A549 (cell line): ENCODE measurements around the gene SLC28A1. TPM values are rescaled to one million over a fixed set of nuclear protein-coding genes. Genes with fewer than 3 reads are reported as not detected.

Source experiments
- ATAC-seq, 2 experiments: fragments of 200-7000 bp in 1 of 2; fragments of >200 bp in 1 of 2; cut with Nextera tagmentation in 1 of 2; cut with Tn5 transposase in 1 of 2; 3 replicates each; pipeline versions ENCODE4 v1.8.0 to v1.9.1; 2018 to 2020; ENCODE audit warnings: mild to moderate bottlenecking in 1 of 2, moderate library complexity in 1 of 2
- CTCF ChIA-PET: fragments of 300-600 bp; sonication (Branson Sonifier 250); formaldehyde crosslinking; extraction: SDS; loops from one replicate; lab custom pipeline; 2021; ENCODE audit warnings: antibody characterized with exemption, inconsistent platforms; lab: Yijun Ruan, JAX
- POLR2A ChIA-PET: fragments of 350-600 bp; formaldehyde crosslinking; extraction: SDS; loops from one replicate; lab custom pipeline; 2021; ENCODE audit warnings: antibody characterized with exemption, inconsistent platforms; lab: Yijun Ruan, JAX
- DNase-seq, 2 experiments: peaks; one replicate each; pipeline versions ENCODE4 v3.0.0 to v3.0.0-alpha.2; 2011 to 2016; ENCODE audit warnings: low read depth in 1 of 2, low spot score in 1 of 2
- FAIRE-seq: peaks from 2 replicates; lab custom pipeline; 2011; peaks lifted over from hg19 to GRCh38; lab: Jason Lieb, UNC
- H3K27ac ChIP-seq, 2 experiments: fragments of >200 bp; sonication (Bioruptor Twin); formaldehyde crosslinking; 3 replicates each; pipeline ENCODE4 v1.5.1; 2016 to 2017
- H3K4me1 ChIP-seq: fragments of >200 bp; sonication (Bioruptor Twin); formaldehyde crosslinking; 3 replicates; pipeline ENCODE4 v1.6.1; 2016
- H3K4me2 ChIP-seq: fragments of >200 bp; sonication (Bioruptor Twin); formaldehyde crosslinking; 3 replicates; pipeline ENCODE4 v1.6.1; 2016
- H3K4me3 ChIP-seq: fragments of >200 bp; sonication (Bioruptor Twin); formaldehyde crosslinking; 3 replicates; pipeline ENCODE4 v1.5.1; 2016
- H3K9me3 ChIP-seq: fragments of >200 bp; sonication (Bioruptor Twin); formaldehyde crosslinking; 3 replicates; pipeline ENCODE4 v1.6.1; 2016
- BHLHE40 ChIP-seq: IDR thresholded peaks from 2 replicates; pipeline ENCODE4 v1.6.1; 2012; ENCODE audit warnings: low read depth, low read length, inconsistent platforms
- CHD2 ChIP-seq: fragments of 150-350 bp; IDR thresholded peaks from 2 replicates; pipeline ENCODE4 v1.6.1; 2014; ENCODE audit warnings: low read length; ENCODE audit not compliant: partially characterized antibody
- EHMT2 ChIP-seq: fragments of 200-600 bp; sonication (generic); IDR thresholded peaks from 2 replicates; pipeline ENCODE4 v1.6.1; 2016; ENCODE audit warnings: antibody characterized with exemption, low read depth, mild to moderate bottlenecking, moderate library complexity
- ESRRA ChIP-seq: fragments of 150-350 bp; IDR thresholded peaks from 2 replicates; pipeline ENCODE4 v1.6.1; 2014; ENCODE audit warnings: mild to moderate bottlenecking, low read length, borderline replicate concordance
- HOXB13 ChIP-seq: fragments of 250-450 bp; sonication (Bioruptor Pico); IDR thresholded peaks from 2 replicates; pipeline ENCODE4 v1.5.0; 2020; ENCODE audit warnings: low read depth, mild to moderate bottlenecking, moderate library complexity
- JUNB ChIP-seq: fragments of >200 bp; sonication (Bioruptor Twin); formaldehyde crosslinking; IDR thresholded peaks from 2 replicates; pipeline ENCODE4 v1.6.1; 2016
- KDM5A ChIP-seq: fragments of 200-600 bp; sonication (generic); IDR thresholded peaks from 2 replicates; pipeline ENCODE4 v1.6.1; 2016; ENCODE audit warnings: antibody characterized with exemption, mild to moderate bottlenecking
- MYC ChIP-seq: IDR thresholded peaks from 2 replicates; pipeline ENCODE4 v1.6.1; 2012; ENCODE audit warnings: mild to moderate bottlenecking, inconsistent platforms, low read length, improper control_type of control experiment, borderline replicate concordance
- NR3C1 ChIP-seq: fragments of >200 bp; sonication (Bioruptor Twin); formaldehyde crosslinking; IDR thresholded peaks from 3 replicates; pipeline ENCODE4 v1.6.1; 2017
- PHF8 ChIP-seq: fragments of 200-600 bp; sonication (generic); IDR thresholded peaks from 2 replicates; pipeline ENCODE4 v1.6.1; 2016; ENCODE audit warnings: low read depth, mild to moderate bottlenecking, antibody characterized with exemption, moderate library complexity, borderline replicate concordance
- SMC3 ChIP-seq: fragments of >200 bp; sonication (Bioruptor Twin); formaldehyde crosslinking; IDR thresholded peaks from 3 replicates; pipeline ENCODE4 v1.6.1; 2018; ENCODE audit warnings: inconsistent platforms
- TP53 ChIP-seq: fragments of 250-450 bp; sonication (Bioruptor Pico); IDR thresholded peaks from 2 replicates; pipeline ENCODE4 v1.5.0; 2021; ENCODE audit warnings: mild to moderate bottlenecking, moderate library complexity
- ZSCAN20 ChIP-seq: fragments of 250-450 bp; sonication (Bioruptor Pico); IDR thresholded peaks from 2 replicates; pipeline ENCODE4 v1.8.0; 2022; ENCODE audit warnings: mild to moderate bottlenecking, moderate library complexity
- WGBS: methylation state at CpG from one replicate; pipeline ENCODE4 v1.1.6; 2017; ENCODE audit errors: missing lambda C conversion rate; 5-methylcytosine and 5-hydroxymethylcytosine counted together
- polyA plus RNA-seq, 4 experiments: library from polyadenylated mRNA; depleted of rRNA in 3 of 4; stranded (reverse); fragments of >200 nt; fragmentation: RNase III in 1 of 4; extraction: RNeasy Plus Mini Kit Qiagen cat#74134 plus additional on column Dnase treatment in 1 of 4; gene quantifications; 2 replicates in 3 of 4; 3 replicates in 1 of 4; pipeline ENCODE4 v1.2.3, GENCODE V29; 2011 to 2017
- TF ChIP-seq, protein P1 (sequence below): fragments of 200-600 bp; sonication (generic); IDR thresholded peaks from 2 replicates; pipeline ENCODE4 v1.6.1; 2016; ENCODE audit warnings: antibody characterized with exemption, mild to moderate bottlenecking, moderate library complexity
- TF ChIP-seq, protein P2 (sequence below): fragments of 250-450 bp; sonication (Bioruptor Pico); IDR thresholded peaks from 2 replicates; pipeline ENCODE4 v1.5.0; 2021; ENCODE audit warnings: mild to moderate bottlenecking, moderate library complexity, borderline replicate concordance
- TF ChIP-seq, protein P3 (sequence below): fragments of 250-450 bp; sonication (Bioruptor Pico); IDR thresholded peaks from 2 replicates; pipeline ENCODE4 v1.5.0; 2020; ENCODE audit warnings: low read depth, mild to moderate bottlenecking, moderate library complexity
- TF ChIP-seq, protein P4 (sequence below): IDR thresholded peaks from 2 replicates; pipeline ENCODE4 v1.6.1; 2012; ENCODE audit warnings: low read depth, borderline replicate concordance

The SLC28A1 gene
- polyA plus RNA-seq, 2 of the 4 experiments (the other 2 are of a cell fraction), result 0.06 to 0.13 TPM

DNA sequence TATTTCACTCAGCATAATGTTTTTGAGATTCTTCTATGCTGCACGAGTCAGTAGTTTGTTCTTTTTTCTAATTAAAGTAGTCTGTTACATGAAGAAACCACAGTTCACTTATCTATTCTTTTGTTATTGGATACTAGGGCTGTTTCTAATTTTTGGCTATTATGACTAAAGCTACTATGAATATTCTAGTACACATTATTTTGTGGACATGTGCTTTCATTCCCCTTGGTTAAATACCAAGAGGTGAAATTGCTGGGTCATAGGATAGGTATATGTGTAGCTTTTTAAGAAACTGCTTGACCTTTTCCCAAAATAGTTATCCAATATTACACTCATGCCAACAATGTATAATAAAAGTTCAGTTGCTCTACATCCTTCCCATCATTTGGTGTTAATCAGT, 106.0 kb downstream of the SLC28A1 start:
- TF ChIP-seq ZSCAN20 (CRISPR knock-in tag) (no peak), SMC3 (no peak), NR3C1 (no peak), TP53 (no peak), BHLHE40 (no peak), KDM5A (no peak), MYC (no peak), ESRRA (no peak)
- TF ChIP-seq, protein P1, sequence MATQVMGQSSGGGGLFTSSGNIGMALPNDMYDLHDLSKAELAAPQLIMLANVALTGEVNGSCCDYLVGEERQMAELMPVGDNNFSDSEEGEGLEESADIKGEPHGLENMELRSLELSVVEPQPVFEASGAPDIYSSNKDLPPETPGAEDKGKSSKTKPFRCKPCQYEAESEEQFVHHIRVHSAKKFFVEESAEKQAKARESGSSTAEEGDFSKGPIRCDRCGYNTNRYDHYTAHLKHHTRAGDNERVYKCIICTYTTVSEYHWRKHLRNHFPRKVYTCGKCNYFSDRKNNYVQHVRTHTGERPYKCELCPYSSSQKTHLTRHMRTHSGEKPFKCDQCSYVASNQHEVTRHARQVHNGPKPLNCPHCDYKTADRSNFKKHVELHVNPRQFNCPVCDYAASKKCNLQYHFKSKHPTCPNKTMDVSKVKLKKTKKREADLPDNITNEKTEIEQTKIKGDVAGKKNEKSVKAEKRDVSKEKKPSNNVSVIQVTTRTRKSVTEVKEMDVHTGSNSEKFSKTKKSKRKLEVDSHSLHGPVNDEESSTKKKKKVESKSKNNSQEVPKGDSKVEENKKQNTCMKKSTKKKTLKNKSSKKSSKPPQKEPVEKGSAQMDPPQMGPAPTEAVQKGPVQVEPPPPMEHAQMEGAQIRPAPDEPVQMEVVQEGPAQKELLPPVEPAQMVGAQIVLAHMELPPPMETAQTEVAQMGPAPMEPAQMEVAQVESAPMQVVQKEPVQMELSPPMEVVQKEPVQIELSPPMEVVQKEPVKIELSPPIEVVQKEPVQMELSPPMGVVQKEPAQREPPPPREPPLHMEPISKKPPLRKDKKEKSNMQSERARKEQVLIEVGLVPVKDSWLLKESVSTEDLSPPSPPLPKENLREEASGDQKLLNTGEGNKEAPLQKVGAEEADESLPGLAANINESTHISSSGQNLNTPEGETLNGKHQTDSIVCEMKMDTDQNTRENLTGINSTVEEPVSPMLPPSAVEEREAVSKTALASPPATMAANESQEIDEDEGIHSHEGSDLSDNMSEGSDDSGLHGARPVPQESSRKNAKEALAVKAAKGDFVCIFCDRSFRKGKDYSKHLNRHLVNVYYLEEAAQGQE, result no peak
- TF ChIP-seq, protein P2, sequence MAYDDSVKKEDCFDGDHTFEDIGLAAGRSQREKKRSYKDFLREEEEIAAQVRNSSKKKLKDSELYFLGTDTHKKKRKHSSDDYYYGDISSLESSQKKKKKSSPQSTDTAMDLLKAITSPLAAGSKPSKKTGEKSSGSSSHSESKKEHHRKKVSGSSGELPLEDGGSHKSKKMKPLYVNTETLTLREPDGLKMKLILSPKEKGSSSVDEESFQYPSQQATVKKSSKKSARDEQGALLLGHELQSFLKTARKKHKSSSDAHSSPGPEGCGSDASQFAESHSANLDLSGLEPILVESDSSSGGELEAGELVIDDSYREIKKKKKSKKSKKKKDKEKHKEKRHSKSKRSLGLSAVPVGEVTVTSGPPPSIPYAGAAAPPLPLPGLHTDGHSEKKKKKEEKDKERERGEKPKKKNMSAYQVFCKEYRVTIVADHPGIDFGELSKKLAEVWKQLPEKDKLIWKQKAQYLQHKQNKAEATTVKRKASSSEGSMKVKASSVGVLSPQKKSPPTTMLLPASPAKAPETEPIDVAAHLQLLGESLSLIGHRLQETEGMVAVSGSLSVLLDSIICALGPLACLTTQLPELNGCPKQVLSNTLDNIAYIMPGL, result no peak
- TF ChIP-seq, protein P3, sequence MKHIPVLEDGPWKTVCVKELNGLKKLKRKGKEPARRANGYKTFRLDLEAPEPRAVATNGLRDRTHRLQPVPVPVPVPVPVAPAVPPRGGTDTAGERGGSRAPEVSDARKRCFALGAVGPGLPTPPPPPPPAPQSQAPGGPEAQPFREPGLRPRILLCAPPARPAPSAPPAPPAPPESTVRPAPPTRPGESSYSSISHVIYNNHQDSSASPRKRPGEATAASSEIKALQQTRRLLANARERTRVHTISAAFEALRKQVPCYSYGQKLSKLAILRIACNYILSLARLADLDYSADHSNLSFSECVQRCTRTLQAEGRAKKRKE (CRISPR knock-in tag), result no peak
- TF ChIP-seq, all 56 proteins: peak for 0
- FAIRE-seq (no peak), ATAC-seq (no peak), DNase-seq (no peak)
- POLR2A ChIA-PET, result no interaction called here
- no peaks in the 10 kb centered on the region for H3K9me3 ChIP-seq
- H3K4me2 ChIP-seq, result peak overlapping the region; percentile 9; the same call in 1 of the 3 replicates
- no peak overlapping the region for H3K4me3 ChIP-seq
- CTCF ChIA-PET, result interaction anchor here (1.2 to 4.3 kb wide), 2 partner anchors 10 to 35 kb away, joined by 4 to 18 read pairs; partner anchors contain the start of gene PDE8A
- 82% methylated on average over 1 of the region's 1 CpG for WGBS
- no peak overlapping the region for H3K27ac ChIP-seq
- H3K4me1 ChIP-seq, result peaks cover 82% of the 10 kb centered on the region

DNA sequence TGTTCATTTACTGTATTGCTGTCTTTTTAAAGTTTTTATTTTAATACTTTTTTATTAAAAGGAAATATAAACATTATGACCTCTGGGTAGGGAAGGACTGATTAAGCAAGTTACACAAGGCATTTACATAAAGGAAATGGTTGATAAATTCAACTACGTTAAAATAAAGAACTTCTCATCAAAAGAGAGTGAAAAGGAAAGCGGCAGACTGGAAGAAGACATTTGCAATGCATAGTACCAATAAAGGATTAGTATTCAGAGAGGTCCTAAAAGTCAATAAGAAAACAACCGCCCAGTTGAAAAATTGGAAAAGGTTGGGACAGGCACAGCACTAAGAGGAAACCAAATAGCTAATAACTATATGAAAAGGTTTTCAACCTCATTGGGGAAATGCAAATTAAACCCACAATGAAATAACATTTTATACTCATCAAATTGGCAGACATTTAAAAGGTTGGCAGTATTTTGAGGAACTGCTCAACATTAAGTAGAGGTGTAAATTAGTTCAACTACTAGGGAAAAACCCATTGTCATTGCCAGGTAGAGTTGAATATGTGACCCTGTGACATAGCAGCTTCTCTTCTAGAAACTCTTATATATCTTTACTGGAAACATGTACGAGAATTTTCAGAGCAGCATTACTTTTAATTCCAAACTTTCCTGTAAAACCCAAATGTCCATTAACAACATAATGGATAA, 106.7 kb downstream of the SLC28A1 start:
- TF ChIP-seq NR3C1 (no peak), HOXB13 (CRISPR knock-in tag) (no peak), CHD2 (no peak), EHMT2 (no peak), PHF8 (no peak), JUNB (no peak)
- TF ChIP-seq, protein P4, sequence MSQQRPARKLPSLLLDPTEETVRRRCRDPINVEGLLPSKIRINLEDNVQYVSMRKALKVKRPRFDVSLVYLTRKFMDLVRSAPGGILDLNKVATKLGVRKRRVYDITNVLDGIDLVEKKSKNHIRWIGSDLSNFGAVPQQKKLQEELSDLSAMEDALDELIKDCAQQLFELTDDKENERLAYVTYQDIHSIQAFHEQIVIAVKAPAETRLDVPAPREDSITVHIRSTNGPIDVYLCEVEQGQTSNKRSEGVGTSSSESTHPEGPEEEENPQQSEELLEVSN, result no peak
- H3K4me1 ChIP-seq, result peaks cover 76% of the 10 kb centered on the region
- WGBS, result 90% methylated on average over 4 of the region's 4 CpGs
- H3K4me3 ChIP-seq, result no peak overlapping the region
- FAIRE-seq (no peak), ATAC-seq (no peak), DNase-seq (no peak)
- no peak overlapping the region for H3K4me2 ChIP-seq
- CTCF ChIA-PET, result interaction anchor here (1.2 to 4.3 kb wide), 4 partner anchors 8 to 53 kb away, joined by 4 to 18 read pairs (median 12); partner anchors contain the start of gene PDE8A
- H3K9me3 ChIP-seq, result no peaks in the 10 kb centered on the region
- POLR2A ChIA-PET, result no interaction called here
- no peak overlapping the region for H3K27ac ChIP-seq
